ENCODE measurements around the gene RAVER1. TPM values are rescaled to one million over a fixed set of nuclear protein-coding genes. Genes with fewer than 3 reads are reported as not detected.

RAVER1 gene
- total and polyA plus RNA-seq, 3 donors from 2014 or later = 32.3 to 49.6 (median 34.5) TPM

DNA sequence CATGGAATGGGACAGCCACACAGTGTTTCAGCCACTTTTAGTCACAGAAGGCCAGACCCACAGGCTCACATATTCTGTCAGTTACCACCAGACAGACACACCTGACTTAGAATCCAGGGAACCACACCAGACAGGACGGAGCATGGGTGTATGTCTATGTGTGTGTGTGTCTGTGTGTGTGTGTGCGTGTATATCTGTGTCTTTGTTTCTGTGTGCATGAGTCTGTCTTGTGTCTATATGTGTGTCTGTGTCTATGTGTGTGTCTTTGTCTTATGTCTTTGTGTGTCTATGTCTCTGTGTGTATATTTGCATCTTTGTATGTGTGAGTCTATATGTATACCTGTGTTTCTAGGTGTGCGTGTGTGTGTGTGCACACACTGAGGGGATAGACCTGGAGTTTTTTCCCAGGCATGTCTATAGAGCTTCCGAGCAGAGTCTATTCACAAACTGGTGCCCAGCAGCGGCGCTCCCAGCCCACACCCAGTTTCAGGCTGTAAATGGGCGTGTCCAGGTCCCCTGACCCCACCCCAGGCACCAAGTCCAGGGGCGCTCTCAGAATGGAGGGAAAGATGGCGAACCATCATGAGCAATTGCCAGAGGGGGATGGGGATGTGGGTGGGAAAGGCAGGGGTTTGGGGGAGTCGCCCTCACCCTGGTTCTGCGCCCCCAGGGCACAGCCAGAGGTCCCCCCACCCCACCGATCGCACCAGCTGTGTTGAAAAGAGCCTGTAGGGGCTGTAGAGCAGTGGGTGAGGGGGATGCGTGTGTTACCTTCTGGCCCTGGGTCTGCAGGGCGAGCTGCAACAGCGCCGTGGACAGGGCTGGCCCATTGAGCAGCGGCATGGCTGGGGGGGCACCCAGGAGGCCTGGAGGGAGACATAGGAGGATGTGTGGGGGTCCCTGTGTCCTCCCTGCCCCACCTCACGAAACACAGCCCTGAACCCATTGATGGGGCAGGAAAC, 11.2 kb downstream of the RAVER1 start:
- intact Hi-C loops (cut with DNase I; ENCODE audit: low total_unique reads) = no loop called here

DNA sequence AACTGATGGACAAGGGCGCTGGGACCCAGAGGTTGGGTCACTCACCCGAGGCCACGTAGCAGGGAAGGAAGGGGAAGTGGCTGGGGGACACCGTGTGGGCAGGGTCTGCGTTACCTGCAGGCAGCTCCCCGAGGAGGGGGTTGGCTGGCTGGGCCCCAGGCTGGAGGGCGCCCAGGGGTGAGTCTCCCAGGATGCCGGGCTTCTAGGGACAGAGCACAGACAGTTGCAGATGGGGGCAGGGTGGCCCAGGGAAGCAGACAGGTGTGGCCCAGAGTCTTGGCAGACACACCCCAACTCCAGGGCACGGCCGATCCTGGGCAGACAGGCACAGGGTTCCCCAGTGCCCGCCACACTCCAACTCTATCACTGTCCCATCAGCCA, 11.9 kb downstream of the RAVER1 start:
- Histone ChIP-seq H3K27ac (no peak overlapping the region), H3K4me1 (peaks cover 1% of the 10 kb centered on the region), H3K4me3 (no peak overlapping the region), H3K27me3 (no peaks in the 10 kb centered on the region), H3K36me3 (ENCODE audit: low read depth, missing control alignments) (no peaks in the 10 kb centered on the region), H3K9me3 (no peaks in the 10 kb centered on the region)
- intact Hi-C loops (cut with DNase I; ENCODE audit: low total_unique reads) = no loop called here
- DNase-seq = no peak
- 91 to 94% methylated on average over 4 to 7 of the region's 11 CpGs for WGBS, 2 donors
- TF ChIP-seq POLR2A (IDR thresholded peaks at IDR 0.05) = no peak
- TF ChIP-seq, protein P1, sequence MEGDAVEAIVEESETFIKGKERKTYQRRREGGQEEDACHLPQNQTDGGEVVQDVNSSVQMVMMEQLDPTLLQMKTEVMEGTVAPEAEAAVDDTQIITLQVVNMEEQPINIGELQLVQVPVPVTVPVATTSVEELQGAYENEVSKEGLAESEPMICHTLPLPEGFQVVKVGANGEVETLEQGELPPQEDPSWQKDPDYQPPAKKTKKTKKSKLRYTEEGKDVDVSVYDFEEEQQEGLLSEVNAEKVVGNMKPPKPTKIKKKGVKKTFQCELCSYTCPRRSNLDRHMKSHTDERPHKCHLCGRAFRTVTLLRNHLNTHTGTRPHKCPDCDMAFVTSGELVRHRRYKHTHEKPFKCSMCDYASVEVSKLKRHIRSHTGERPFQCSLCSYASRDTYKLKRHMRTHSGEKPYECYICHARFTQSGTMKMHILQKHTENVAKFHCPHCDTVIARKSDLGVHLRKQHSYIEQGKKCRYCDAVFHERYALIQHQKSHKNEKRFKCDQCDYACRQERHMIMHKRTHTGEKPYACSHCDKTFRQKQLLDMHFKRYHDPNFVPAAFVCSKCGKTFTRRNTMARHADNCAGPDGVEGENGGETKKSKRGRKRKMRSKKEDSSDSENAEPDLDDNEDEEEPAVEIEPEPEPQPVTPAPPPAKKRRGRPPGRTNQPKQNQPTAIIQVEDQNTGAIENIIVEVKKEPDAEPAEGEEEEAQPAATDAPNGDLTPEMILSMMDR (IDR thresholded peaks at IDR 0.05) = no peak

More for the DNA sequence above, 11.2 kb downstream of the RAVER1 start:
- H3K36me3 ChIP-seq (ENCODE audit: low read depth, missing control alignments) = no peaks in the 10 kb centered on the region
- H3K4me3 ChIP-seq = no peak overlapping the region
- TF ChIP-seq, protein P1 (IDR thresholded peaks at IDR 0.05) = no peak
- no peak for TF ChIP-seq POLR2A (IDR thresholded peaks at IDR 0.05)
- H3K27me3 ChIP-seq = no peaks in the 10 kb centered on the region
- WGBS, 2 donors = 90 to 92% methylated on average over 8 to 19 of the region's 19 CpGs
- no peaks in the 10 kb centered on the region for H3K9me3 ChIP-seq
- H3K27ac ChIP-seq = no peak overlapping the region
- DNase-seq = no peak
- H3K4me1 ChIP-seq = no peaks in the 10 kb centered on the region

DNA sequence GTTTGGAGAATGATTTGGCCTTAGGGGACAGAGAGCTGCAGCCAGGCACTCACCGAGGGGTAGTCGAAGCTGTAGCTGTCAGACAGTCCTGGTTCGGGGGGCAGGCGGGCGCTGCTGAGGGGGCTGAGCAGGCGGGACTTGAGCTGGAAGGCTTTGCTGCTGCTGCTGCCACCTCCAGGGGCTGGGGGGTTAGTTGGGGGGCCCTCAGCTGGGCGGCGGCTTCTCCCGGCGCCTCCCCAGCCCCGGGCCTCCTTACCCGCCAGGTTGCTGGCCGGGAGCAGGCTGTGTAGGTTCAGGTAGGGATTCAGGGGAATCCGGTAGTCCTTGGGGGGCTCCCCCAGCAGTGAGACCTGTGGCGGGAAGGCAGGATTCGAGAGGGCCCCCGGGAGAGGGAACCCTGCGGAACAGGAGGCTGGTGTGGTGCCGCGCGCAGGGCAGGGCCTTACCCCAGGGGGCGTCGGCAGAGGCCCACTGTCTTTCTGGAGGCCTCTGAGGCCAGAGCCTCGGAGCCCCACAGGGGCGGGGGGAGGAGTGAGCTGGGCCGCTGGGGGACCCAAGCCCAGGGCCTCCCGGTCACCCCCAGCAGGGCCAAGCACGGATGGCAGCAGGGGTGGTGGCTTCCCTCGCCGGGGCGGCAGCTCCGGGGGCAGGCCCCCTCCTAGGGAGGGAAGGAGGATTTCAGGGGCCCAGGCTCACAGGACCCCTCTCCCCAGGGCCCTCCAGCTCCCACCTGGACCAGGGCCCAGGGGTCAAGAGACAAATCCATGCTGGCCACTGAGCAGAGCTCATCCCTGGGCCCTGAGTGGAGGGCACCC, 12.5 kb downstream of the RAVER1 start:
- Histone ChIP-seq H3K4me3 (no peak overlapping the region), H3K4me1 (peaks cover 7% of the 10 kb centered on the region), H3K27me3 (no peaks in the 10 kb centered on the region), H3K36me3 (ENCODE audit: low read depth, missing control alignments) (no peaks in the 10 kb centered on the region), H3K27ac (no peak overlapping the region), H3K9me3 (no peaks in the 10 kb centered on the region)
- TF ChIP-seq POLR2A (IDR thresholded peaks at IDR 0.05) = no peak
- TF ChIP-seq, protein P1 (IDR thresholded peaks at IDR 0.05) = no peak
- intact Hi-C loops (cut with DNase I; ENCODE audit: low total_unique reads) = no loop called here
- 92 to 94% methylated on average over 12 to 32 of the region's 32 CpGs for WGBS, 2 donors
- DNase-seq = no peak

DNA sequence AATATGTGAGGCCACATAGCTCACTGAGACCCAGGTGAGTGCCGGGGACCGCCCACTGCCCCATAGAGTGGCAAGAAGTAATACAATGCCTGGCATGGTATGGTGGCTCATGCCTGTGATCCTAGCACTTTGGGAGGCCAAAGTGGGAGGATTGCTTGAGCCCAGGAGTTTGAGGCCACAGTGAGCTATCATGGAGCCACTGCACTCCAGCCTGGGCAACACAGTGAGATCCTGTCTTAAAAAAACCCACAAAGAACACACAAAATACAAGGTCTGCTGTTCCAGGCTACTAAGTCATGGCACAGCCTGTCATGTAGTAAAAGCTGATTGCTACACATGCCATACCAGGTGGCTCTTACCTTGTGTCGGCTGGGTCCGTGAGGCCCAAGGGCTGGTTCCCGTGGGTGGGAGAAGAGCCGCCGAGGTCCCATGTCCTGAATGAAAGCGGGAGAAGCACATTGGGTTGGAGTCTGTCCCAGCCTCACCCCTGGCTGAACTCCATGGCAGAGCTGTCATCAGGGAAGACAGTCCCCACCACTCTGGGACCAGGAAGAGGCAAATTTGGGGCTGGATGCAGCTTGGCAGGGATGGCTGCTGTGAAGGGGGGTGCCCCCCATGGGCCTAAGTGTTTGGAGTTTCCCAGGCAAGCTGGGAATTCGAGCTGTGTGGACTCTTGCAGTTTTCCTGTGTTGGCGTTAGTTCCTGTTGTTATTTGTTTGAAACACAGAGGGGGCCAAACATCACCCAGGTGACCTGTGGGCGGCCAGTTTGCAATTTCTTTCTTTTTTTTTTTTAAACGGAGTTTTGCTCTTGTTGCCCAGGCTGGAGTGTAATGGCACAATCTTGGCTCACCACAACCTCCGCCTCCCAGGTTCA, 14.3 kb downstream of the RAVER1 start:
- TF ChIP-seq, protein P1 (IDR thresholded peaks at IDR 0.05) = no peak
- no peak for TF ChIP-seq POLR2A (IDR thresholded peaks at IDR 0.05)
- H3K36me3 ChIP-seq (ENCODE audit: low read depth, missing control alignments) = no peaks in the 10 kb centered on the region
- intact Hi-C loops (cut with DNase I; ENCODE audit: low total_unique reads) = loop anchor here (5.0 kb wide), 1 partner anchor 47 kb away; the partner anchor contains the start of gene ICAM1
- H3K27me3 ChIP-seq = no peaks in the 10 kb centered on the region
- H3K9me3 ChIP-seq = no peaks in the 10 kb centered on the region
- 90 to 94% methylated on average over 13 of the region's 13 CpGs for WGBS, 2 donors
- H3K27ac ChIP-seq = no peak overlapping the region
- H3K4me3 ChIP-seq = no peak overlapping the region
- peaks cover 14% of the 10 kb centered on the region for H3K4me1 ChIP-seq
- no peak for DNase-seq
